Measurements from ENCODE around the gene DPH6.

DNA sequence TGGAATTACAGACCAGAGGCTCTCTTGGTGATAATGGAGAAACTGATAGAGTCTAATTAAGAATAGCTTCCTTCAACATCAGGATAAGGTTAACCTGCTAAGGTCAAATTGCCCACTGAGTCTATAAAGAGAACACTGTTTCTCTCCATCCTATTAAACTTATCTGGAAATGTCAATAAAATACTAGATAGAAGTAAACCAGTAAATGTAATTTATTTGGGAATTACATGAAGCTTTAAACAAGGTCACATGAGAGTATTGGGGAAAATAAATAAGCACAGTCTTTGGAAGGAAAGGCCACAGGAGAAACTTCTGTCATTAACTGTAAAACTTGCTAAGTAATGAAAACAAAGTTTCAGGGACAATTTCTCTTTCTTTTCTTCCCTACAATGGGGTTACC lies 118.5 kb downstream of the DPH6 start:
- TF ChIP-seq, protein P1, sequence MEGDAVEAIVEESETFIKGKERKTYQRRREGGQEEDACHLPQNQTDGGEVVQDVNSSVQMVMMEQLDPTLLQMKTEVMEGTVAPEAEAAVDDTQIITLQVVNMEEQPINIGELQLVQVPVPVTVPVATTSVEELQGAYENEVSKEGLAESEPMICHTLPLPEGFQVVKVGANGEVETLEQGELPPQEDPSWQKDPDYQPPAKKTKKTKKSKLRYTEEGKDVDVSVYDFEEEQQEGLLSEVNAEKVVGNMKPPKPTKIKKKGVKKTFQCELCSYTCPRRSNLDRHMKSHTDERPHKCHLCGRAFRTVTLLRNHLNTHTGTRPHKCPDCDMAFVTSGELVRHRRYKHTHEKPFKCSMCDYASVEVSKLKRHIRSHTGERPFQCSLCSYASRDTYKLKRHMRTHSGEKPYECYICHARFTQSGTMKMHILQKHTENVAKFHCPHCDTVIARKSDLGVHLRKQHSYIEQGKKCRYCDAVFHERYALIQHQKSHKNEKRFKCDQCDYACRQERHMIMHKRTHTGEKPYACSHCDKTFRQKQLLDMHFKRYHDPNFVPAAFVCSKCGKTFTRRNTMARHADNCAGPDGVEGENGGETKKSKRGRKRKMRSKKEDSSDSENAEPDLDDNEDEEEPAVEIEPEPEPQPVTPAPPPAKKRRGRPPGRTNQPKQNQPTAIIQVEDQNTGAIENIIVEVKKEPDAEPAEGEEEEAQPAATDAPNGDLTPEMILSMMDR (IDR thresholded peaks at IDR 0.05): no peak
- TF ChIP-seq POLR2A (IDR thresholded peaks at IDR 0.05): no peak
